HG02884 (cell line): Measurements from ENCODE around the gene KIF21B.
"Not testable (repeated sequence)": the region's sequence is repeated elsewhere in the genome, so short reads cannot be mapped to it uniquely, and the experiment has no call there.

Experiments
- ATAC-seq: cut with Tn5 transposase; IDR thresholded peaks from one replicate; pipeline ENCODE4 v1.9.1; 2021; ENCODE audit warnings: mild to moderate bottlenecking, moderate library complexity; ENCODE audit not compliant: unreplicated experiment

The KIF21B gene

DNA sequence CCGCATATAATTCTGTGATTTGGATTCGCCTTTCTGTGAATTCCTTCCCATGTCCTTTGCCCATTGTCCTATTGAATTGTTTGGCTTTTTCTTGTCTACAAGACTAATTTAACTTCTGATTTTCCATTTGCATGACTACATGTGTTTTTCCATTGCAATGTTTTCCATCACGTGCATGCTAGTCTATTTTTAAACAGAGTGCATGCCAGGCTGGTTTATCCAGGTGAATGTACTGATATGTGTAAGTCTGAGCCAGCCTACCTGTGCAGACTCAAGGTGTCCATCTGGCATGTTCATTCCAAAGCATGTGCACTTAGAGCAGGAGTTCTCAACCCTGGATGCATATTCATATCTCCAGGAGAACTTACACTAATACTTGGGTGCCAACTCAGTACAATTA is 69.1 kb downstream of the KIF21B start:
- ATAC-seq = no peak

- no peak for ATAC-seq
Observed at GRCh38 chr1:200951016-200951415, 72.5 kb downstream of the KIF21B start.

DNA sequence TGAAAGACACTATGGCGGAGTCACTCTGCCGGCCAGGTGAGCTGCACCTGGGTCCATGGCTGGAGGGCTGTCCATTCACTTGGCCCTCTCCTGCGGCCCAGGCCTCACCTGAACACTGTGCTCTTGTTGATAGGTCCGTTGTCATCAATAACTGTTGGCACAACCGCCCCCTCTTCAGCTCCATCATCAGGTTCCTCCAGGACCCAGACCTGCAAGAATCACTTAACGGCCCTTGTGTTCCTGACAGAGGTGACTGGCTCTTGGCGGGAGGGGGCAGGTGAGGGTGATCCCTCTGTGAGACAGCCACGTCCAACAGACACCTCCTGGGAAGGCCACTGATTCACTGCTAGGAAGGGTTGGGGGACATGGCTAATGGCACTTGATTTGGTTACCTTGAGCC is 73.9 kb downstream of the KIF21B start:
- no peak for ATAC-seq

- no peak for ATAC-seq
Observed at GRCh38 chr1:200947059-200947566, 76.4 kb downstream of the KIF21B start.

DNA sequence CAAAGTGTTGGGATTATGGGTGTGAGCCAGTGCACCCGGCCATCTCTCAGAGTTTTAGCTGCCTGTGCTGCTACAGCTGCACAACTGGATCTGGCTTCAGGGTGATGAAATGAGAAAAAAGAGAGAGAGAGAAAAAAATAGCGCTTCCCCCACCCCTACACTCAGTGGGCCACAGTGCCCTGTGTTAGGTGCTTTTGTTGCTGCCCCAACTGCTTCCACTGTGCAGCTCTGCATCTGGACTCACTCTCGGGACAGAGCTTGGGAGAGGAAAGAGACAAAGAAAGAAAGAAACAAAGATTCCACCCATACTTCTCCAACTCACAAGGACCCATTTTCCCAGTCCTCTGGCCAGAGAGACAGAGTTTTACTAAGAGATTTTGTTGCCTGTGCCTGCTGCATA is 78.4 kb downstream of the KIF21B start:
- no peak for ATAC-seq

DNA sequence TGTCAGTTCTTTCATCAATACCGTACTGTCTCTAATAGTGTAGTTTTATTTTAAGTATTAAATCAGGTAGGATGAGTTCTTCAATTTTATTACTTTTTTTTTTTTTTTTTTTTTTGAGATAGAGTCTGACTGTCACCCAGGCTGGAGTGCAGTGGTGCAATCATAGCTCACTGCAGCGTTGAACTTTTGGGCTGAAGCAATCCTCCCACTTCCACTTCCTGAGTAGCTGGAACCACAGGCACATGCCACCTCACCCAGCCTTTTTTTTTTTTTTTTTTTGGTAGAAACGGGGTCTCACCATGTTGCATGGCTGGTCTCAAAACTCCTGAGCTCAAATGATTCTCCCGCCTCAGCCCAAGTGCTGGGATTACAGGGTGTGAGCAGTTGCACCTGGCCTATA is 84.6 kb downstream of the KIF21B start:
- no peak for ATAC-seq

DNA sequence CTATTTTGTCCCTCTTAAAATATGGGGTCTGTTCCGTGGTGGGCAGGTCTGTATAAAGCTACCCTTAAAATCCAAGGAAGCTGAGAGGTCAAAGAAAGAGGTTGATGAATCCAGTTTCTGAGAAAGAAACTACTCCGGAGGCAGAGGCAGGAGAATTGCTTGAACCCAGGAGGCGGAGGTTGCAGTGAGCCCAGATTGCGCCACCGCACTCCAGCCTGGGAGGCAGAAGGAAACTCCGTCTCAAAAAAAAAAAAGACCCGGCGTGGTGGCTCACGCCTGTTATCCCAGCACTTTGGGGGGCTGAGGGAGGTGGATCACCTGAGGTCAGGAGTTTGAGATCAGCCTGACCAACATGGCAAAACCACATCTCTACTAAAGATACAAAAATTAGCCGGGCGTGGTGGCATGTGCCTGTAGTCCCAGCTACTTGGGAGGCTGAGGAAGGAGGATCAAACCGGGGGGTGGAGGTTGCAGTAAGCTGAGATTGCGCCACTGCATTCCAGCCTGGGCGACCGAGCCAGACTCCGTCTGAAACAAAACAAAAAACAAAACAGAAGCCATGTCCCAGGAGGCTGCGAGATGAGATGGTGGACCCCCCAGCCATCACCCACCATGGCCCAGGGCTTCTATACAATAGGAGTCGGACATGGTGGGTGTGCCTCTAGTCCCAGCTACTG is 88.1 kb downstream of the KIF21B start:
- not testable (repeated sequence) for ATAC-seq

DNA sequence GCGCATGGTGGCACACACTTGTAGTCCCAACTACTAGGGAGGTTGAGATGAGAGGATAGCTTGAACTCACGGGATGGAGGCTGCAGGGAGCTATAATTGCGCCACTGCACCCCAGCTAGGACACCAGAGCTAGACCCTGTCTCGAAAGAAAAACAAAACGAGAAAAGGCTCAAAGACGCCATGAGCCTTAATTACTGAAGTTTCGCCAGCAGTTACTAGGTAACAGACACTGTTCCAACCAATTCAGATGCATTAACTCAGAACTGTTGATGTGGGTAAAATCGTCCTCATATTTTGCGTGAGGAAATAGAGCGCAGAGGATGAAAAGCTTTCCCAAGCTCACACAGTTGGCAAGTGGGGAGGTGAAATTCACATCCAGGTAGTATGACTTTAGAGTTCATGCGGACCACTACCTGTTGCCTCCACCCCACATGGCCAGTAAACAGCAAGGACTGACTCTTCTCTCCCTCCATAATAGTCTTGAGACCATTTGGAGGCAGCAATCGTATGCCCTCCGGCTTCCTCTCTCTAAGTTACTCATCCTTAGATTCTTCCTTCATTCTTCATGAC is 88.8 kb downstream of the KIF21B start:
- ATAC-seq = no peak

DNA sequence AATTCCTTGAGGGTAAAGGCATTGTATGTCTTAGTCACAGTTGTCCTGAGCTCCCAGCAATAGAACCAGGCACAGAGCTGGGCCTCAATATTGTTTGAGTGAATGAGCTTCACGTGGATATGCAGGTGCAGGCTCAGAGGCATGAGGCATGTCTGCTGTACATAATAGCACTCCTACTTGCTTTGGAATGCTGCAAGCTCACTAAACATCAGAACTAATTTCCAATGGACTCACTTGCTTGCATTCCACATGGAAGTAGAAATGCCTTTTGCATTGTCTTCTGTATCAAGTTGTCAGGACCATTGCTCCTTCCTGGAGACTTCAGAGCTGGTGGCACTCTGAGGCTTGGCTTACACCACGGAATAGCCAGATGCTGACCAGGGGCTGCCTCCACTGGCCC is 91.7 kb downstream of the KIF21B start:
- ATAC-seq = no peak

GRCh38 chr1:200930285-200930684 is 93.2 kb downstream of the KIF21B start:
- not testable (repeated sequence) for ATAC-seq

DNA sequence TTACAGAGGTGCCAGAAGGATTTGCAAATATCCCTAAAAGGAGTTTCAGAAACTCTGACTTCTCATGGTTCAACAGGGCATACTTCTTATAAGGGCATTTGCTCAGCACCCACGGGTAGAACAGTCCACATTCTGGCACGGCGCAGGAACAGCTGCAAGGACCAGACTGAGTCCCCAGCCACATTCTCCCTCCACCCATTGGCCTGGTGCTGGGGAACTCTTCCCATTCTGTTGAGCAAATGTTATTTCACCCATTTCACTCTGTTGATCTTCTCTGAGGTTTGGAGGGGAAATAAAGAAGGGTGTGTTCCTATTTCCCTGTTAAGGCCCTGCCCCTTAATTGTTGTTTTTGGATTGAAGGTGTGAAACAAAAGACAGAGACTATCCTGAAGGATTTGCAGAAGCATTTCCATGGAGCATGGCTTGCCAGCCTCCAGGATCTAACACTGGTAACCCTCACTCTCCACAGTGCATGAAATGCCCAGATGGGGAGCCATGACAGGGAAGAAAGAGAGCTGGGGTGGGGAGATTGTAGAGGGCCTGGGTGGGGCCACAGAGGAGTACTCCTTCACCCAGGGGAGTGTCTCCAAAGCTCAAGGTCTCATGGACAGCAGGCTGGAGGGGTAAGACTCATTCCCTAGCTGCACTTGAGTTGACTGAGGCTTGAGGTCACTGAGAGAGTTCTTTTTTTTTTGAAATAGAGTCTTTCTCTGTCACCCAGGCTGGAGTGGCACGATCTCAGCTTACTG is 93.8 kb downstream of the KIF21B start:
- no peak for ATAC-seq

- ATAC-seq = no peak
Observed at GRCh38 chr1:200925831-200926230, 97.7 kb downstream of the KIF21B start.

DNA sequence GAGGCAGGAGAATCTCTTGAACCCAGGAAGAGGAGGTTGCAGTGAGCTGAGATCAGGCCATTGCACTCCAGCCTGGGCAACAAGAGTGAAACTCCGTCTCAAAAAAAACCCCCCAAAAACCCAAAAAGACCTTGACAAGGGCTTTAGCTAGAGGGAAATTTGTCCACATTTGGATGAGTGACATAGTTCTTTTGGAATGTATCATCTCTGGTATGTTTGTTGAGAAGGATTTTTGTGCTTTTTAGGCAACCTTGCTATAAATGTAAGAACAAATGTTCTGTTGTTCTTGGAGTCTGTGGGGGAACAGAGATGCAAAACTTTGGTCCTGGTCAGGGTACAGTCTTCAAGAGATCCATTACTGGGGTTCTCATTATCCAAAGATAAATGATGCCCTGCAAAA is 99.9 kb downstream of the KIF21B start:
- no peak for ATAC-seq

DNA sequence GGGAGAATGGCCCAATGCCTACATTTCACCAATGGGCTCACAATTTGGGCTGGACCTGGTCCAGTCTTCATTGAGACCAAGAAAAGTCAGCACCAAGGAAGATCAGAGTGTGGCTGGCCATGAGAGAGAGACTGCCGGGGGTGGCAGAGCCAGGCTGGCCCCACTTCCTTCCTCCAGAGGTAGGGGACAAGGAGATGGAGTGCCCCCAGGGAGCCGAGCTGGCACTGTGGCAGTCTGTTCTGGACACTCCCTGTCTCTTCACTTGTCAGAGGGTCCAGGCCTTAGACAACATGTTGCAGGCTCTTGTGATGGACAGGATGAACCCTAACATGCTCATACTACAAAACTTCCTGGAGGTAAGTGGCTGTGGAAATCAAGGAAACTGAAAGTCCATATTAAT is 101.1 kb downstream of the KIF21B start:
- no peak for ATAC-seq

DNA sequence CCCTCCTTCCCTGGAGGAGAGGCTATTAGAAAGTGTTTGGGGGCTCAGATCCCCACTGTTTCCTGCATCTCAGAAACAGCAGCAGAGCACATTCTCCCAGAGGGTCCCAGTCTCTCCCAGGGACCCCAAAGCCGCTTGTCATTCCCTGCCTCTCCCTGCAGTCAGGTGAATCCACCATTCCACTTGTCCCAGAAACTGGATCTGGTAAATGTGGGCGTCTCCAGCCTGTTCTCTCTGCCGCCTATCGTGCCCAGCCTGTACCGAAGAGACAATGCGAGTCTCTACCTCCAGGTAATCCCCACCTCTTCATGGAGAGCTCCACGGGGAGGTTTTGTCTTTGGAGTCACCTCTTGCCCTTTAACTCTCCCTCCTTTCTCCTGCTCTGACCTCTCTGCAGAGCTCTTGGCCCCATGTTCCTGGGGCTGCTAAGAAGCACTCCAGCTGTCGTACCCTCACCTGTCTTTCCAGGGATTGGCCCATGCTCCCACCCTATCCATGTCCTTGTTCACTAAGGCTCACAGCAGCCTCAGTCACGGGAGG is 101.9 kb downstream of the KIF21B start:
- no peak for ATAC-seq
